Lung microvascular endothelial cell (primary cell): ENCODE results near the gene SLC49A3. TPM values are rescaled to one million over a fixed set of nuclear protein-coding genes. Genes with fewer than 3 reads are reported as not detected.
"Not testable (repeated sequence)": the region's sequence is repeated elsewhere in the genome, so short reads cannot be mapped to it uniquely, and the experiment has no call there.

Experiments used
- DNase-seq, 2 donors: peaks; one replicate each; pipeline versions ENCODE4 v3.0.0 to v3.0.0-alpha.2; 2010; ENCODE audit warnings: low read depth in 2 of 2
- total RNA-seq: library from RNA; depleted of rRNA; stranded (reverse); fragments of >200 nt; gene quantifications from 2 replicates; pipeline ENCODE4 v1.2.1, GENCODE V29; 2014

SLC49A3 gene
- total RNA-seq, 1 donor from 2014 or later = 7.7 TPM

- DNase-seq = no peak
Observed at GRCh38 chr4:703336-704197, 14.6 kb upstream of the SLC49A3 start.

GRCh38 chr4:702618-703048 lies 13.7 kb upstream of the SLC49A3 start:
- DNase-seq = no peak

- DNase-seq = no peak
Observed at GRCh38 chr4:700587-701264, 11.8 kb upstream of the SLC49A3 start.

GRCh38 chr4:699816-700580 lies 11.0 kb upstream of the SLC49A3 start:
- no peak for DNase-seq

GRCh38 chr4:694341-694940 lies 5.5 kb upstream of the SLC49A3 start:
- not testable (repeated sequence) for DNase-seq

- no peak for DNase-seq
Observed at GRCh38 chr4:692771-693554, 4.0 kb upstream of the SLC49A3 start.

GRCh38 chr4:689723-690122 lies 772 bp upstream of the SLC49A3 start:
- no peak for DNase-seq

GRCh38 chr4:687971-688853 lies 739 bp downstream of the SLC49A3 start:
- DNase-seq = no peak

GRCh38 chr4:687048-687970 lies 1.6 kb downstream of the SLC49A3 start:
- DNase-seq = peak; percentile 83 to 88

- DNase-seq = no peak
Observed at GRCh38 chr4:686413-687040, 2.4 kb downstream of the SLC49A3 start.

- DNase-seq = no peak
Observed at GRCh38 chr4:685679-686412, 3.1 kb downstream of the SLC49A3 start.

GRCh38 chr4:684623-685327 lies 4.2 kb downstream of the SLC49A3 start:
- DNase-seq = no peak

GRCh38 chr4:683982-684622 lies 4.8 kb downstream of the SLC49A3 start:
- DNase-seq = peak; percentile 79 to 85

- DNase-seq = no peak
Observed at GRCh38 chr4:683247-683897, 5.6 kb downstream of the SLC49A3 start.

GRCh38 chr4:682490-683172 lies 6.3 kb downstream of the SLC49A3 start:
- DNase-seq = no peak
